ENCODE results near the gene GNB5. TPM values are rescaled to one million over a fixed set of nuclear protein-coding genes. Genes with fewer than 3 reads are reported as not detected.

Gene GNB5
- total and polyA plus RNA-seq, 4 donors, result 18.2 to 30.0 (median 27.1) TPM

- Histone ChIP-seq H3K4me3 (ENCODE audit: low read length in 2 of 2) (no peak overlapping the region), H3K4me1 (ENCODE audit: control insufficient read depth in 1 of 2, insufficient read depth in 2 of 2, low read length in 2 of 2) (no peaks in the 10 kb centered on the region), H3K27me3 (ENCODE audit: control insufficient read depth in 1 of 2, insufficient read depth in 2 of 2, low read length in 1 of 2) (no peaks in the 10 kb centered on the region), H3K27ac (ENCODE audit: low read depth in 1 of 2, low read length in 2 of 2) (no peak overlapping the region), H3K36me3 (ENCODE audit: control insufficient read depth in 1 of 2, insufficient read depth in 2 of 2, low read length in 1 of 2) (peaks cover 0 to 6% of the 10 kb centered on the region in 2 donors), H3K9me3 (ENCODE audit: control insufficient read depth, low read length) (no peaks in the 10 kb centered on the region)
- WGBS, 2 donors, result 80 to 84% methylated on average over 3 of the region's 3 CpGs
- ATAC-seq (ENCODE audit: low FRiP score) (no peak), DNase-seq (no peak)
- intact Hi-C loops (cut with DNase I), result no loop called here
Measured at GRCh38 chr15:52146776-52147175, 44.4 kb downstream of the GNB5 start.

GRCh38 chr15:52146261-52146660 lies 44.9 kb downstream of the GNB5 start:
- Histone ChIP-seq H3K9me3 (ENCODE audit: control insufficient read depth, low read length) (no peaks in the 10 kb centered on the region), H3K4me1 (ENCODE audit: control insufficient read depth in 1 of 2, insufficient read depth in 2 of 2, low read length in 2 of 2) (no peaks in the 10 kb centered on the region), H3K27me3 (ENCODE audit: control insufficient read depth in 1 of 2, insufficient read depth in 2 of 2, low read length in 1 of 2) (no peaks in the 10 kb centered on the region), H3K36me3 (ENCODE audit: control insufficient read depth in 1 of 2, insufficient read depth in 2 of 2, low read length in 1 of 2) (peaks cover 0 to 6% of the 10 kb centered on the region in 2 donors), H3K27ac (ENCODE audit: low read depth in 1 of 2, low read length in 2 of 2) (no peak overlapping the region), H3K4me3 (ENCODE audit: low read length in 2 of 2) (no peak overlapping the region)
- ATAC-seq (ENCODE audit: low FRiP score), result no peak
- intact Hi-C loops (cut with DNase I), result no loop called here
- DNase-seq, result no peak
- 97 to 98% methylated on average over 2 of the region's 2 CpGs for WGBS, 2 donors

DNA sequence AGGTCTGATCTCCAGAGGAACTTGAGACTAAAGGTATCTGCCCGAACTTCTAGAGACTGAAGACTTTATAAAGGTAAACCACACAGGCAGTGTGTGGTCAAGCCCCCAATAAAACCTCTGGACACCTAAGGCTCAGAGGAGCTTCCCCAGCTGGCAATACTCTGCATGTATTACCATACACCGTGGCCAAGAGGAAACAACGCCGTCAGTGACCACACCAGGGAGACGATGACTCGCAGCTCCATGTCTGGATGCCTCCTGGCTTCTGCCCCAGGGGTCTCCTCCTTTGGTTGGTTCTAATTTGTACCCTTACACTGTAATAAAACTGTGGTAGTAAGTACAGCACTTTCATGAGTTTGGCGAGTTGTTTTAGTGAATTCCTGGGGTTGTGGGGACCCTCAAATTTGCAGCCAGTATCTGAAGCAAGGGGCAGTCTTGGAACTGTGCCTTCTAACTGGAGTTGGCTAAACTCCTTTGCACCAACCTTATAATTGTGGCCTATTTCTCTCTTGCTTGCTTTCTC lies 46.5 kb downstream of the GNB5 start:
- WGBS, 2 donors, result 76 to 78% methylated on average over 7 of the region's 7 CpGs
- Histone ChIP-seq H3K27me3 (ENCODE audit: control insufficient read depth in 1 of 2, insufficient read depth in 2 of 2, low read length in 1 of 2) (no peaks in the 10 kb centered on the region), H3K4me3 (ENCODE audit: low read length in 2 of 2) (no peak overlapping the region), H3K36me3 (ENCODE audit: control insufficient read depth in 1 of 2, insufficient read depth in 2 of 2, low read length in 1 of 2) (peaks cover 0 to 6% of the 10 kb centered on the region in 2 donors), H3K27ac (ENCODE audit: low read depth in 1 of 2, low read length in 2 of 2) (no peak overlapping the region), H3K4me1 (ENCODE audit: control insufficient read depth in 1 of 2, insufficient read depth in 2 of 2, low read length in 2 of 2) (no peaks in the 10 kb centered on the region), H3K9me3 (ENCODE audit: control insufficient read depth, low read length) (no peaks in the 10 kb centered on the region)
- ATAC-seq (ENCODE audit: low FRiP score) (no peak), DNase-seq (no peak)
- intact Hi-C loops (cut with DNase I), result no loop called here

DNA sequence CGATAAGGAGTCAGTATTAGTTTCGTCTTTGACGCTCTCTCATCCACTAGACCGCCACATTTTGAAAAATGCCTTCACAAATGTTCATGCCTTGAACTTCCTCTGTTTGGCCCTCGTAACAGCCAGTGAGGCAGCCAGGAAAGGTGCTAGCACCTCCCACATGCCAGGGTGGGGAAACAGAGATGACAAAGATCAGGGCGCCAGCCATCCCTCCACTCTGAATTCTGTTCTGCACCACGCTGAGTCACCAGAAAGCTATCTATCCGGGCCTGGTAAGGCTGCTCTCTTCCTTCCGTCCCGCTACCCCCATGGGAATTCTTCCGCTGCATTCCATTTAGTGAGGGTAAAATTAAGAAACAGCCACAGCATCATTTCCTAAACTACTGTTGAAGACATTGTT lies 47.3 kb downstream of the GNB5 start:
- Histone ChIP-seq H3K4me3 (ENCODE audit: low read length in 2 of 2) (no peak overlapping the region), H3K9me3 (ENCODE audit: control insufficient read depth, low read length) (no peaks in the 10 kb centered on the region), H3K27me3 (ENCODE audit: control insufficient read depth in 1 of 2, insufficient read depth in 2 of 2, low read length in 1 of 2) (no peaks in the 10 kb centered on the region), H3K36me3 (ENCODE audit: control insufficient read depth in 1 of 2, insufficient read depth in 2 of 2, low read length in 1 of 2) (peaks cover 0 to 6% of the 10 kb centered on the region in 2 donors), H3K4me1 (ENCODE audit: control insufficient read depth in 1 of 2, insufficient read depth in 2 of 2, low read length in 2 of 2) (no peaks in the 10 kb centered on the region), H3K27ac (ENCODE audit: low read depth in 1 of 2, low read length in 2 of 2) (no peak overlapping the region)
- DNase-seq (no peak), ATAC-seq (ENCODE audit: low FRiP score) (no peak)
- 71% methylated on average over 11 of the region's 11 CpGs for WGBS, 2 donors
- intact Hi-C loops (cut with DNase I), result no loop called here

- Histone ChIP-seq H3K4me3 (ENCODE audit: low read length in 2 of 2) (no peak overlapping the region), H3K27me3 (ENCODE audit: control insufficient read depth in 1 of 2, insufficient read depth in 2 of 2, low read length in 1 of 2) (no peaks in the 10 kb centered on the region), H3K9me3 (ENCODE audit: control insufficient read depth, low read length) (no peaks in the 10 kb centered on the region), H3K36me3 (ENCODE audit: control insufficient read depth in 1 of 2, insufficient read depth in 2 of 2, low read length in 1 of 2) (peaks cover 0 to 3% of the 10 kb centered on the region in 2 donors), H3K27ac (ENCODE audit: low read depth in 1 of 2, low read length in 2 of 2) (no peak overlapping the region), H3K4me1 (ENCODE audit: control insufficient read depth in 1 of 2, insufficient read depth in 2 of 2, low read length in 2 of 2) (no peaks in the 10 kb centered on the region)
- DNase-seq (no peak), ATAC-seq (ENCODE audit: low FRiP score) (no peak)
- 84 to 87% methylated on average over 4 of the region's 4 CpGs for WGBS, 2 donors
- intact Hi-C loops (cut with DNase I), result no loop called here
Measured at GRCh38 chr15:52140646-52141045, 50.5 kb downstream of the GNB5 start.

- peak; percentile 68 for ATAC-seq (ENCODE audit: low FRiP score)
- WGBS, 2 donors, result 71% methylated on average over 17 of the region's 17 CpGs
- Histone ChIP-seq H3K27ac (ENCODE audit: low read depth in 1 of 2, low read length in 2 of 2) (no peak overlapping the region), H3K4me3 (ENCODE audit: low read length in 2 of 2) (no peak overlapping the region), H3K36me3 (ENCODE audit: control insufficient read depth in 1 of 2, insufficient read depth in 2 of 2, low read length in 1 of 2) (peaks cover 0 to 4% of the 10 kb centered on the region in 2 donors), H3K4me1 (ENCODE audit: control insufficient read depth in 1 of 2, insufficient read depth in 2 of 2, low read length in 2 of 2) (no peaks in the 10 kb centered on the region), H3K27me3 (ENCODE audit: control insufficient read depth in 1 of 2, insufficient read depth in 2 of 2, low read length in 1 of 2) (no peaks in the 10 kb centered on the region), H3K9me3 (ENCODE audit: control insufficient read depth, low read length) (no peaks in the 10 kb centered on the region)
- DNase-seq, result peak; percentile 82 to 91
- intact Hi-C loops (cut with DNase I), result loop anchor here in 1 of 2 donors (10.0 kb wide), 1 partner anchor 185 kb away; no protein-coding TSS in a partner anchor
Measured at GRCh38 chr15:52139599-52140462, 51.4 kb downstream of the GNB5 start.

DNA sequence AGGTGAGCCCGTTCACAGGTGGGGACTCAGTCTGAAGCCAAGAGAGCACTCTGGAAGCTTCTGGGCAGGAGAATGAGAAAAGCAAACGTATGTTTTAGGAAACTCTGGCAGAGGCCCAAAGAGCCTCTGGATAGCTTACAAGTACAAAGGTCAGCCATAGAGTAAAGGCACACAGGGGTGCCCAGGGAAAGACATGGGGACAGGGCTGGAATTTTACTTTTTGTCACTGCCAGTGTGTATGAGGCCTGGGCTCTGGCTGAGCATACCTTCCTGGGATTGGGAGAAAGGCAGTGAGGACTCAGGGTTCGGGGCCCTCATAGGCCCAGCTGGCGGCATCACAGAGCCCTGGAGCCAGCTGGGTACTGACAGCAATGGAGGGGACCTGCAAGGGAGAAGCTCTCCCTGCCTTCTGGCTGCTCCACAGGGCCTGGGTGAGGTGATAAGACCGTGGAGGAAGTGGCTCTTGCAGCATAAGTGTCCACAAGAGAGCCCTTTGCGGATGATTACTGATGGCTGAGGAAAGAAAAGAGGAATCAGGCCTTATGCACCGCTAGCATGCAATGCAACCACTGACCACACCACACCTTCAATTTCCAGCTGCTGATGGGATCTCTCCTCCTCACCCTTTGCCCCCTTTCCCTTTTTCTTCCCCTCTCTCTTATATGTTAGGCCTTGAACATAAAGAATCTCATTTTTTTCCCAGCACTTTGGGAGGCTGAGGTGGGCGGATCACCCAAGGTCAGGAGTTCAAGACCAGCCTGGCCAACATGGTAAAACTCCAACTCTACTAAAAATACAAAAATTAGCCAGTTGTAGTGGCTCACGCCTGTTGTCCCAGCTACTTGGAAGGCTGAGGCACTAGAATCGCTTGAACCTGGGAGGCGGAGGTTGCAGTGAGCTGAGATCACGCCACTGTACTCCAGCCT lies 53.5 kb downstream of the GNB5 start:
- WGBS, 2 donors, result 86 to 87% methylated on average over 12 of the region's 12 CpGs
- ATAC-seq (ENCODE audit: low FRiP score) (no peak), DNase-seq (no peak)
- Histone ChIP-seq H3K4me1 (ENCODE audit: control insufficient read depth in 1 of 2, insufficient read depth in 2 of 2, low read length in 2 of 2) (no peaks in the 10 kb centered on the region), H3K27ac (ENCODE audit: low read depth in 1 of 2, low read length in 2 of 2) (no peak overlapping the region), H3K36me3 (ENCODE audit: control insufficient read depth in 1 of 2, insufficient read depth in 2 of 2, low read length in 1 of 2) (peaks cover 0 to 6% of the 10 kb centered on the region in 2 donors), H3K27me3 (ENCODE audit: control insufficient read depth in 1 of 2, insufficient read depth in 2 of 2, low read length in 1 of 2) (no peaks in the 10 kb centered on the region), H3K4me3 (ENCODE audit: low read length in 2 of 2) (no peak overlapping the region), H3K9me3 (ENCODE audit: control insufficient read depth, low read length) (no peaks in the 10 kb centered on the region)
- intact Hi-C loops (cut with DNase I), result loop anchor here in 1 of 2 donors (10.0 kb wide), 1 partner anchor 183 kb away; no protein-coding TSS in a partner anchor

DNA sequence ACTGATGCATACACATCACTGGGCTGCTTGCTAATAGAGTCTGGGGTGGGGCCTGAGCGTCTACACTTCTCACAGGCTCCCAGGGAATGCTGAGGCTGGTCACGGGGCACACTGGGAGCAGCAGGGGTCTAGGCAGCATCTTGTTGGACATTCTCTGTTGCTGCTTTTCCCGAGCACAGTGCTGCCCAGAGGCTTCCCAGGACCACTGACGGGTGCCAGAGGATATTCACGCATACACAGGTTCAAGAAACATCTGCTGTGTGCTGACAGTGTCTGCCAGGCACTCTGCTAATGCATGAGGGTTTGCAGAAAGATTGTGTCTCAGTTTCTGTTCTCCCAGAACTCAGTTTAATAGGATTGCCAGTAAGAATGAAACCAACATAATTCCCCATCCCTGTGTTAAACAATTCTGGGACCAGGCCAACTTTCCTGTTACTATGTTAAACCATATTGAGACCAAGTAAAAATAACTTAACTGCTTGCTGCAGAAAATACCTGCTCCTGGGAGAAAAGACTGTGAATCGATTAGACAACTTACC lies 54.7 kb downstream of the GNB5 start:
- Histone ChIP-seq H3K4me1 (ENCODE audit: control insufficient read depth in 1 of 2, insufficient read depth in 2 of 2, low read length in 2 of 2) (no peaks in the 10 kb centered on the region), H3K36me3 (ENCODE audit: control insufficient read depth in 1 of 2, insufficient read depth in 2 of 2, low read length in 1 of 2) (peaks cover 3 to 6% of the 10 kb centered on the region in 2 donors), H3K4me3 (ENCODE audit: low read length in 2 of 2) (no peak overlapping the region), H3K27me3 (ENCODE audit: control insufficient read depth in 1 of 2, insufficient read depth in 2 of 2, low read length in 1 of 2) (no peaks in the 10 kb centered on the region), H3K9me3 (ENCODE audit: control insufficient read depth, low read length) (no peaks in the 10 kb centered on the region), H3K27ac (ENCODE audit: low read depth in 1 of 2, low read length in 2 of 2) (no peak overlapping the region)
- 10 to 12% methylated on average over 6 of the region's 6 CpGs for WGBS, 2 donors
- intact Hi-C loops (cut with DNase I), result loop anchor here in 1 of 2 donors (10.0 kb wide), 1 partner anchor 182 kb away; no protein-coding TSS in a partner anchor
- DNase-seq, result no peak
- ATAC-seq (ENCODE audit: low FRiP score), result no peak

Data from aorta (tissue), 5 donors.